HepG2 (cell line): ENCODE measurements around the gene STX5. TPM values are rescaled to one million over a fixed set of nuclear protein-coding genes. Genes with fewer than 3 reads are reported as not detected.

Experiments used
- DR1 ChIP-seq: sonication (generic); formaldehyde crosslinking; IDR thresholded peaks from 2 replicates; pipeline ENCODE4 v1.8.0; 2021; ENCODE audit warnings: mild to moderate bottlenecking, missing genetic modification reagents, inconsistent platforms
- NR2F1 ChIP-seq, 2 experiments: fragments of 450-650 bp in 1 of 2; formaldehyde crosslinking in 1 of 2; IDR thresholded peaks; 2 replicates each; pipeline versions ENCODE4 v1.5.0 to v1.6.1; 2016 to 2020; ENCODE audit warnings: mild to moderate bottlenecking in 1 of 2, missing compliant biosample characterization in 1 of 2, missing genetic modification reagents in 1 of 2, moderate library complexity in 1 of 2
- NR2F2 ChIP-seq: IDR thresholded peaks from 2 replicates; pipeline ENCODE4 v1.6.1; 2012; ENCODE audit warnings: low read depth, inconsistent platforms, borderline replicate concordance
- SP1 ChIP-seq, 2 experiments: fragments of 450-650 bp in 1 of 2; sonication (generic) in 1 of 2; formaldehyde crosslinking in 1 of 2; IDR thresholded peaks; 2 replicates each; pipeline versions ENCODE4 v1.4.0 to v1.6.1; 2016 to 2020; ENCODE audit warnings: missing genetic modification reagents in 1 of 2
- ZNF20 ChIP-seq: sonication (generic); formaldehyde crosslinking; IDR thresholded peaks from 2 replicates; pipeline ENCODE4 v1.4.0; 2020; ENCODE audit warnings: mild to moderate bottlenecking, moderate library complexity, missing genetic modification reagents
- ZNF343 ChIP-seq: sonication (generic); formaldehyde crosslinking; IDR thresholded peaks from 2 replicates; pipeline ENCODE4 v1.4.0; 2020; ENCODE audit warnings: mild to moderate bottlenecking, missing genetic modification reagents
- ZNF644 ChIP-seq: IDR thresholded peaks from 2 replicates; pipeline ENCODE4 v1.6.1; 2016; ENCODE audit warnings: low read depth
- ZNF75D ChIP-seq: sonication (generic); formaldehyde crosslinking; IDR thresholded peaks from 2 replicates; pipeline ENCODE4 v1.8.1; 2023; ENCODE audit warnings: missing genetic modification reagents, mild to moderate bottlenecking, borderline replicate concordance
- ZNF780A ChIP-seq: sonication (generic); formaldehyde crosslinking; IDR thresholded peaks from 2 replicates; pipeline ENCODE4 v1.8.0; 2022; ENCODE audit warnings: mild to moderate bottlenecking, missing genetic modification reagents, moderate library complexity
- ZNF788 ChIP-seq: sonication (generic); formaldehyde crosslinking; IDR thresholded peaks from 2 replicates; pipeline ENCODE4 v1.5.0; 2020; ENCODE audit warnings: mild to moderate bottlenecking, missing genetic modification reagents, borderline replicate concordance
- ZNF816 ChIP-seq: sonication (generic); formaldehyde crosslinking; IDR thresholded peaks from 2 replicates; pipeline ENCODE4 v1.8.0; 2022; ENCODE audit warnings: missing genetic modification reagents, mild to moderate bottlenecking, borderline replicate concordance
- polyA plus RNA-seq, 8 experiments: library from polyadenylated mRNA; depleted of rRNA in 3 of 8; stranded (reverse) in 7 of 8; unstranded in 1 of 8; fragments of >200 nt; fragmentation: Illumina TruSeq in 4 of 8; extraction: Trizol in 4 of 8; gene quantifications; 2 replicates each; pipeline versions ENCODE4 v1.2.1 to v1.2.3, GENCODE V29; 2011 to 2016; ENCODE audit warnings: low read depth in 4 of 8, missing spikeins in 1 of 8, mixed read lengths in 1 of 8; ENCODE audit not compliant: insufficient read depth in 1 of 8
- total RNA-seq, 5 experiments: library from RNA; depleted of rRNA; stranded (reverse); fragments of >200 nt; fragmentation: Illumina TruSeq; extraction: Trizol; gene quantifications; 2 replicates each; pipeline ENCODE4 v1.2.3, GENCODE V29; 2016; ENCODE audit warnings: low read depth in 1 of 5
- TF ChIP-seq, protein P1 (sequence below): sonication (generic); formaldehyde crosslinking; IDR thresholded peaks from 2 replicates; pipeline ENCODE4 v1.9.0; 2021; ENCODE audit warnings: missing genetic modification reagents, borderline replicate concordance
- TF ChIP-seq, protein P2 (sequence below): sonication (generic); formaldehyde crosslinking; IDR thresholded peaks from 2 replicates; pipeline ENCODE4 v1.9.0; 2021; ENCODE audit warnings: missing genetic modification reagents, borderline replicate concordance
- TF ChIP-seq, protein P3 (sequence below): sonication (generic); formaldehyde crosslinking; IDR thresholded peaks from 2 replicates; pipeline ENCODE4 v1.4.0; 2020; ENCODE audit warnings: mild to moderate bottlenecking, missing genetic modification reagents
- TF ChIP-seq, protein P4 (sequence below): sonication (generic); formaldehyde crosslinking; IDR thresholded peaks from 2 replicates; pipeline ENCODE4 v1.5.0; 2020; ENCODE audit warnings: mild to moderate bottlenecking, missing genetic modification reagents

STX5 gene
- total and polyA plus RNA-seq, 2 of the 13 experiments (the other 11 are each of a cell fraction or from before 2014, with no cell fraction given), result 26.9 to 30.0 TPM

DNA sequence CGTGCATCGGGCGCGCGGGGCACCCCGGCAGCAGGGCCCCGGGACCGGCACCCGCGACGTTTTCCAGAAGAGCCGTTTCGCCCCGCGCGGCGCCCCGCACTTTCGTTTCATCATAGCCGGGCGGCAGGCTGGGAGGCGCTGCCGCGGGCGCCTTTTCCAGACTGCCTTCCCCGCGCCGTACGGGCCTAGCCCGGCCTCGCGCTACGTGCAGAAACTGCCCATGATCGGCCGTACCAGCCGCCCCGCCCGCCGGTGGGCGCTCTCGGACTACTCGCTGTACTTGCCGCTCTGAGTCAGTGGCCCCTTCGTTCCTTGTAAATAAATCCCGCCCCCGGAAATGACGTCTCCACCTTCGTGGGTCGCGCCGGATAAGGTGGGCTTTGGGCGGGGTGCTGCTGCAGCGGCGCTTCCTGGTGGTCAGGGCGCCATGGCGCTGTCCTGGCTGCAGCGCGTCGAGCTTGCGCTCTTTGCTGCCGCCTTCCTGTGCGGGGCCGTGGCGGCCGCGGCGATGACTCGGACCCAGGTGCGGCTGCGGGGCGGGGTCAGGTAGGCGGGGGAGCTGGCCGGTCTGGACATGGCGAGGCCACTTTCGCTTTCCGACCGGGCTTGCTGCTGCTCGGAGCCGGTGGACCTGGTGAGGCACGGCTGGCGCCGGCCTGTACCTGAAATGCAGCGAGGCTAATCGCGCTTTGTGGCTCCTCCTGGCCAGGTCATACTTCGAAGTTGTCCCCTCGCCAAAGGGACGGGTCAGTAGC, 44.7 kb downstream of the STX5 start, which contains the start of gene TMEM179B (continued):
- TF ChIP-seq, protein P1, sequence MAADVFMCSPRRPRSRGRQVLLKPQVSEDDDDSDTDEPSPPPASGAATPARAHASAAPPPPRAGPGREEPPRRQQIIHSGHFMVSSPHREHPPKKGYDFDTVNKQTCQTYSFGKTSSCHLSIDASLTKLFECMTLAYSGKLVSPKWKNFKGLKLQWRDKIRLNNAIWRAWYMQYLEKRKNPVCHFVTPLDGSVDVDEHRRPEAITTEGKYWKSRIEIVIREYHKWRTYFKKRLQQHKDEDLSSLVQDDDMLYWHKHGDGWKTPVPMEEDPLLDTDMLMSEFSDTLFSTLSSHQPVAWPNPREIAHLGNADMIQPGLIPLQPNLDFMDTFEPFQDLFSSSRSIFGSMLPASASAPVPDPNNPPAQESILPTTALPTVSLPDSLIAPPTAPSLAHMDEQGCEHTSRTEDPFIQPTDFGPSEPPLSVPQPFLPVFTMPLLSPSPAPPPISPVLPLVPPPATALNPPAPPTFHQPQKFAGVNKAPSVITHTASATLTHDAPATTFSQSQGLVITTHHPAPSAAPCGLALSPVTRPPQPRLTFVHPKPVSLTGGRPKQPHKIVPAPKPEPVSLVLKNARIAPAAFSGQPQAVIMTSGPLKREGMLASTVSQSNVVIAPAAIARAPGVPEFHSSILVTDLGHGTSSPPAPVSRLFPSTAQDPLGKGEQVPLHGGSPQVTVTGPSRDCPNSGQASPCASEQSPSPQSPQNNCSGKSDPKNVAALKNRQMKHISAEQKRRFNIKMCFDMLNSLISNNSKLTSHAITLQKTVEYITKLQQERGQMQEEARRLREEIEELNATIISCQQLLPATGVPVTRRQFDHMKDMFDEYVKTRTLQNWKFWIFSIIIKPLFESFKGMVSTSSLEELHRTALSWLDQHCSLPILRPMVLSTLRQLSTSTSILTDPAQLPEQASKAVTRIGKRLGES, result no peak; the same call in 1 of the 2 replicates
- TF ChIP-seq ZNF816 (CRISPR knock-in tag) (no peak; the same call in 1 of the 2 replicates), ZNF780A (CRISPR knock-in tag) (no peak; the same call in 1 of the 2 replicates), ZNF644 (CRISPR knock-in tag) (no peak), ZNF75D (CRISPR knock-in tag) (no peak), ZNF788 (peak; percentile 91), SP1 (IDR thresholded peaks at IDR 0.05) (no peak), SP1 (CRISPR knock-in tag; IDR thresholded peaks at IDR 0.05) (peak; percentile 88), ZNF343 (CRISPR knock-in tag) (peak; percentile 84; the same call in 1 of the 2 replicates), DR1 (CRISPR knock-in tag) (peak; percentile 75), NR2F2 (no peak), ZNF20 (no peak), NR2F1 (CRISPR knock-in tag; IDR thresholded peaks at IDR 0.05) (no peak)
- TF ChIP-seq, protein P2, sequence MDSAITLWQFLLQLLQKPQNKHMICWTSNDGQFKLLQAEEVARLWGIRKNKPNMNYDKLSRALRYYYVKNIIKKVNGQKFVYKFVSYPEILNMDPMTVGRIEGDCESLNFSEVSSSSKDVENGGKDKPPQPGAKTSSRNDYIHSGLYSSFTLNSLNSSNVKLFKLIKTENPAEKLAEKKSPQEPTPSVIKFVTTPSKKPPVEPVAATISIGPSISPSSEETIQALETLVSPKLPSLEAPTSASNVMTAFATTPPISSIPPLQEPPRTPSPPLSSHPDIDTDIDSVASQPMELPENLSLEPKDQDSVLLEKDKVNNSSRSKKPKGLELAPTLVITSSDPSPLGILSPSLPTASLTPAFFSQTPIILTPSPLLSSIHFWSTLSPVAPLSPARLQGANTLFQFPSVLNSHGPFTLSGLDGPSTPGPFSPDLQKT (CRISPR knock-in tag), result no peak
- TF ChIP-seq, protein P3, sequence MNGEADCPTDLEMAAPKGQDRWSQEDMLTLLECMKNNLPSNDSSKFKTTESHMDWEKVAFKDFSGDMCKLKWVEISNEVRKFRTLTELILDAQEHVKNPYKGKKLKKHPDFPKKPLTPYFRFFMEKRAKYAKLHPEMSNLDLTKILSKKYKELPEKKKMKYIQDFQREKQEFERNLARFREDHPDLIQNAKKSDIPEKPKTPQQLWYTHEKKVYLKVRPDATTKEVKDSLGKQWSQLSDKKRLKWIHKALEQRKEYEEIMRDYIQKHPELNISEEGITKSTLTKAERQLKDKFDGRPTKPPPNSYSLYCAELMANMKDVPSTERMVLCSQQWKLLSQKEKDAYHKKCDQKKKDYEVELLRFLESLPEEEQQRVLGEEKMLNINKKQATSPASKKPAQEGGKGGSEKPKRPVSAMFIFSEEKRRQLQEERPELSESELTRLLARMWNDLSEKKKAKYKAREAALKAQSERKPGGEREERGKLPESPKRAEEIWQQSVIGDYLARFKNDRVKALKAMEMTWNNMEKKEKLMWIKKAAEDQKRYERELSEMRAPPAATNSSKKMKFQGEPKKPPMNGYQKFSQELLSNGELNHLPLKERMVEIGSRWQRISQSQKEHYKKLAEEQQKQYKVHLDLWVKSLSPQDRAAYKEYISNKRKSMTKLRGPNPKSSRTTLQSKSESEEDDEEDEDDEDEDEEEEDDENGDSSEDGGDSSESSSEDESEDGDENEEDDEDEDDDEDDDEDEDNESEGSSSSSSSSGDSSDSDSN (CRISPR knock-in tag), result peak; percentile 84
- TF ChIP-seq, protein P4, sequence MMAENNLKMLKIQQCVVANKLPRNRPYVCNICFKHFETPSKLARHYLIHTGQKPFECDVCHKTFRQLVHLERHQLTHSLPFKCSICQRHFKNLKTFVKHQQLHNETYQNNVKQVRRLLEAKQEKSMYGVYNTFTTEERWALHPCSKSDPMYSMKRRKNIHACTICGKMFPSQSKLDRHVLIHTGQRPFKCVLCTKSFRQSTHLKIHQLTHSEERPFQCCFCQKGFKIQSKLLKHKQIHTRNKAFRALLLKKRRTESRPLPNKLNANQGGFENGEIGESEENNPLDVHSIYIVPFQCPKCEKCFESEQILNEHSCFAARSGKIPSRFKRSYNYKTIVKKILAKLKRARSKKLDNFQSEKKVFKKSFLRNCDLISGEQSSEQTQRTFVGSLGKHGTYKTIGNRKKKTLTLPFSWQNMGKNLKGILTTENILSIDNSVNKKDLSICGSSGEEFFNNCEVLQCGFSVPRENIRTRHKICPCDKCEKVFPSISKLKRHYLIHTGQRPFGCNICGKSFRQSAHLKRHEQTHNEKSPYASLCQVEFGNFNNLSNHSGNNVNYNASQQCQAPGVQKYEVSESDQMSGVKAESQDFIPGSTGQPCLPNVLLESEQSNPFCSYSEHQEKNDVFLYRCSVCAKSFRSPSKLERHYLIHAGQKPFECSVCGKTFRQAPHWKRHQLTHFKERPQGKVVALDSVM (CRISPR knock-in tag), result 0 out of 2 replicates have a peak, but pooled peaks have one; percentile 12
